ENCODE measurements around the gene STK24. TPM values are rescaled to one million over a fixed set of nuclear protein-coding genes. Genes with fewer than 3 reads are reported as not detected.

The STK24 gene
- total and polyA plus RNA-seq, 2 of the 8 experiments (the other 6 are each of a cell fraction or from before 2014, with no cell fraction given): 62.8 to 143 TPM

GRCh38 chr13:98547455-98547854 is 29.5 kb downstream of the STK24 start (continued):
- TF ChIP-seq NANOG (IDR thresholded peaks at IDR 0.05; ENCODE audit: insufficient read depth, low read depth, low read length, poor library complexity, severe bottlenecking): no peak
- TF ChIP-seq, protein P1, sequence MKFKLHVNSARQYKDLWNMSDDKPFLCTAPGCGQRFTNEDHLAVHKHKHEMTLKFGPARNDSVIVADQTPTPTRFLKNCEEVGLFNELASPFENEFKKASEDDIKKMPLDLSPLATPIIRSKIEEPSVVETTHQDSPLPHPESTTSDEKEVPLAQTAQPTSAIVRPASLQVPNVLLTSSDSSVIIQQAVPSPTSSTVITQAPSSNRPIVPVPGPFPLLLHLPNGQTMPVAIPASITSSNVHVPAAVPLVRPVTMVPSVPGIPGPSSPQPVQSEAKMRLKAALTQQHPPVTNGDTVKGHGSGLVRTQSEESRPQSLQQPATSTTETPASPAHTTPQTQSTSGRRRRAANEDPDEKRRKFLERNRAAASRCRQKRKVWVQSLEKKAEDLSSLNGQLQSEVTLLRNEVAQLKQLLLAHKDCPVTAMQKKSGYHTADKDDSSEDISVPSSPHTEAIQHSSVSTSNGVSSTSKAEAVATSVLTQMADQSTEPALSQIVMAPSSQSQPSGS (IDR thresholded peaks at IDR 0.05; ENCODE audit: low read length): no peak
